Panc1 (cell line): ENCODE measurements around the gene FEV. TPM values are rescaled to one million over a fixed set of nuclear protein-coding genes. Genes with fewer than 3 reads are reported as not detected.

ENCODE experiments used
- ATAC-seq: fragments of 200-7000 bp; cut with Tn5 transposase; 2 replicates; pipeline ENCODE4 v1.9.1; 2020; ENCODE audit warnings: mild to moderate bottlenecking, moderate library complexity
- BruUV-seq: library from RNA; stranded (reverse); fragments of 400-500 nt; replicated peaks from 2 replicates; lab custom pipeline; 2021; lab: Mats Ljungman, UMichigan
- CTCF ChIA-PET: fragments of 300-600 bp; sonication (Branson Sonifier 250); formaldehyde crosslinking; loops from one replicate; lab custom pipeline; 2022; ENCODE audit warnings: antibody characterized with exemption; lab: Charles Lee
- POLR2A ChIA-PET: fragments of 300-600 bp; sonication (Branson Sonifier 250); formaldehyde crosslinking; loops from one replicate; lab custom pipeline; 2022; ENCODE audit warnings: antibody characterized with exemption; lab: Charles Lee
- DNase-seq: peaks from one replicate; pipeline ENCODE4 v3.0.0-alpha.2; 2010; ENCODE audit warnings: low read depth, low spot score
- H3K27ac ChIP-seq: 2 replicates; pipeline ENCODE4 v1.5.1; 2011; ENCODE audit warnings: mild to moderate bottlenecking, low read length, inconsistent platforms
- H3K27me3 ChIP-seq: fragments of 200-500 bp; sonication (Bioruptor generic); 2 replicates; pipeline ENCODE4 v1.6.0; 2014; ENCODE audit warnings: low read length, inconsistent platforms; ENCODE audit not compliant: control insufficient read depth, insufficient read depth
- H3K36me3 ChIP-seq: fragments of 200-500 bp; sonication (Bioruptor generic); 2 replicates; pipeline ENCODE4 v1.5.1; 2014; ENCODE audit warnings: inconsistent platforms, mild to moderate bottlenecking, low read length, moderate library complexity; ENCODE audit not compliant: control insufficient read depth, insufficient read depth
- H3K4me1 ChIP-seq: 2 replicates; pipeline ENCODE4 v1.5.1; 2011; ENCODE audit warnings: inconsistent platforms, mild to moderate bottlenecking, low read length, moderate library complexity; ENCODE audit not compliant: control insufficient read depth, insufficient read depth
- H3K4me3 ChIP-seq, 2 experiments: 2 replicates each; pipeline ENCODE4 v1.5.1; 2011 to 2012; ENCODE audit warnings: low read depth in 2 of 2, low read length in 2 of 2, mild to moderate bottlenecking in 2 of 2, inconsistent platforms in 1 of 2, moderate library complexity in 1 of 2
- H3K9me3 ChIP-seq: fragments of 200-500 bp; sonication (Bioruptor generic); 2 replicates; pipeline ENCODE4 v1.5.1; 2014; ENCODE audit warnings: low read depth, mild to moderate bottlenecking, inconsistent platforms, low read length, moderate library complexity; ENCODE audit not compliant: control insufficient read depth, insufficient read depth
- CTCF ChIP-seq: fragments of 450-650 bp; IDR thresholded peaks from 2 replicates; pipeline ENCODE4 v1.5.1; 2017; ENCODE audit warnings: mild to moderate bottlenecking
- POLR2AphosphoS5 ChIP-seq: IDR thresholded peaks from 2 replicates; pipeline ENCODE4 v1.6.1; 2012; ENCODE audit warnings: mild to moderate bottlenecking, low read depth, low read length, moderate library complexity
- REST ChIP-seq, 2 experiments: IDR thresholded peaks; 2 replicates each; pipeline ENCODE4 v1.6.1; 2011 to 2012; ENCODE audit warnings: low read depth in 2 of 2, control low read depth in 1 of 2, low read length in 1 of 2, mild to moderate bottlenecking in 1 of 2, moderate library complexity in 1 of 2; ENCODE audit not compliant: insufficient read depth in 1 of 2
- SIN3A ChIP-seq: IDR thresholded peaks from 2 replicates; pipeline ENCODE4 v1.6.1; 2012; ENCODE audit warnings: low read depth, mild to moderate bottlenecking, low read length, moderate library complexity, borderline replicate concordance; ENCODE audit not compliant: insufficient read depth
- TCF7L2 ChIP-seq: IDR thresholded peaks from 2 replicates; pipeline ENCODE4 v1.6.1; 2011; ENCODE audit warnings: mild to moderate bottlenecking, low read depth, low read length, inconsistent platforms
- in situ Hi-C: cut with HindIII; loops from 2 replicates; pipeline ENCODE4 v1.10.0; 2016; ENCODE audit warnings: low sequenced_read_pairs, low pct_unique_long_range_greater_than_20kb
- intact Hi-C: fragments of 100-400 bp; cut with micrococcal nuclease; formaldehyde crosslinking; loops from one replicate; pipeline ENCODE4 v1.10.0; 2022; ENCODE audit not compliant: unreplicated experiment
- total RNA-seq: library from RNA; stranded (reverse); gene quantifications from one replicate; pipeline ENCODE4 v1.2.1, GENCODE V29; 2021; ENCODE audit not compliant: unreplicated experiment

The FEV gene
- total RNA-seq, 1 experiment from 2014 or later, result not detected

- no peaks in the 10 kb centered on the region for H3K27me3 ChIP-seq
- H3K4me1 ChIP-seq, result no peaks in the 10 kb centered on the region
- in situ Hi-C loops, result no loop called here
- no TSS peak for BruUV-seq
- ChIA-PET POLR2A (no interaction called here), CTCF (no interaction called here)
- H3K9me3 ChIP-seq, result no peaks in the 10 kb centered on the region
- H3K27ac ChIP-seq, result no peak overlapping the region
- no peak for TF ChIP-seq CTCF
- no peak for TF ChIP-seq SIN3A
- no peak for TF ChIP-seq REST (IDR thresholded peaks at IDR 0.05; ENCODE audit: insufficient read depth in 1 of 2, low read depth in 2 of 2, low read length in 1 of 2)
- no peak for TF ChIP-seq POLR2AphosphoS5
- TF ChIP-seq TCF7L2, result no peak
- intact Hi-C loops, result no loop called here
- H3K36me3 ChIP-seq, result no peaks in the 10 kb centered on the region
- H3K4me3 ChIP-seq, result no peak overlapping the region
- DNase-seq (no peak), ATAC-seq (no peak)
Measured at GRCh38 chr2:219018726-219019125, 33.7 kb upstream of the FEV start.

- in situ Hi-C loops, result no loop called here
- ChIA-PET CTCF (no interaction called here), POLR2A (no interaction called here)
- Histone ChIP-seq H3K4me1 (no peaks in the 10 kb centered on the region), H3K27ac (no peak overlapping the region), H3K9me3 (no peaks in the 10 kb centered on the region), H3K36me3 (no peaks in the 10 kb centered on the region), H3K27me3 (no peaks in the 10 kb centered on the region), H3K4me3 (no peak overlapping the region)
- intact Hi-C loops, result no loop called here
- DNase-seq (no peak), ATAC-seq (no peak)
- TF ChIP-seq REST (IDR thresholded peaks at IDR 0.05; ENCODE audit: insufficient read depth in 1 of 2, low read depth in 2 of 2, low read length in 1 of 2) (no peak), SIN3A (no peak), POLR2AphosphoS5 (no peak), TCF7L2 (no peak), CTCF (no peak)
- BruUV-seq, result no TSS peak
Measured at GRCh38 chr2:219018286-219018685, 33.3 kb upstream of the FEV start.
